ENCODE results near the gene VSX2.
"Not testable (repeated sequence)": the region's sequence is repeated elsewhere in the genome, so short reads cannot be mapped to it uniquely, and the experiment has no call there.

Gene VSX2

DNA sequence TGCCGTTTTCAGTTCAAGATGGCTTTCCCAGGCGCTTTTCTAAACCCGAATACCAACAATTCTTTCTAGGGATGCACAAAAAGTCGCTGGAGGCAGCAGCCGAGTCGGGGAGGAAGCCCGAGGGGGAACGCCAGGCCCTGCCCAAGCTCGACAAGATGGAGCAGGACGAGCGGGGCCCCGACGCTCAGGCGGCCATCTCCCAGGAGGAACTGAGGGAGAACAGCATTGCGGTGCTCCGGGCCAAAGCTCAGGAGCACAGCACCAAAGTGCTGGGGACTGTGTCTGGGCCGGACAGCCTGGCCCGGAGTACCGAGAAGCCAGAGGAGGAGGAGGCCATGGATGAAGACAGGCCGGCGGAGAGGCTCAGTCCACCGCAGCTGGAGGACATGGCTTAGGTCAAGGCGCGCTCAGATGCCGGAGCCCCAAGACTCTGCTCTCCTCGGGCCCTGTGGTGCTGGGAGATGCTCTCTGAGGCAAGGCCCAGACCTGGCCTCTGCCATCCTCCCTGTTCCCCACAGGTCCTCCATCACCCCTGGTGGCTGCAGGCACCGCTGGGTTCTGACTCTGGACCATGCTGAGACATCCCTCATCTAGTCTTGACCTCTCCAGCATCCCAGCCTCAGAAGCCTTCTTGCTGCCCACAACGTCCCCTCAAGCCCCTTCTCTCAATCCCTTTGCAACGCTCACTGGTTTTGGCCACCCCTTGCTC lies 21.4 kb downstream of the VSX2 start:
- no peak for DNase-seq

DNA sequence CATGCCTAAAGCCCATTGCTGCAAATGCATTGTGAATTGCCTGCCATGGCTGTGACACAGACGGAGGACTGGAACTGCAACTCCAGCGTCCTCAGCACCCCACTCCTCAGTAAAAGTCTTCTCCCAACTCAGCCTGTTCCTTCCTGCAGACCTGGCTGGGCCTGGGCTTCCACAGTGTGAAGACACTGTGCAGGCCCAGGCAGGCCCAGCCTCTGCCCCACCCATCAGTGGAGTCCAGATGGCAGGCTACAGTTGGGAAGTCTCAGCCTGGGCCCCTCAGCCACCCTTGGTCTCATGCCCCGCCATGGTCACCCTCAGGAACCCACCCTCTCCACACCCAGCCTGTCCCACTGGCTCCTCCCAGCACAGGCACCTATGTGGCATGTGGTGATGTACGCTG lies 22.0 kb downstream of the VSX2 start:
- no peak for DNase-seq

DNA sequence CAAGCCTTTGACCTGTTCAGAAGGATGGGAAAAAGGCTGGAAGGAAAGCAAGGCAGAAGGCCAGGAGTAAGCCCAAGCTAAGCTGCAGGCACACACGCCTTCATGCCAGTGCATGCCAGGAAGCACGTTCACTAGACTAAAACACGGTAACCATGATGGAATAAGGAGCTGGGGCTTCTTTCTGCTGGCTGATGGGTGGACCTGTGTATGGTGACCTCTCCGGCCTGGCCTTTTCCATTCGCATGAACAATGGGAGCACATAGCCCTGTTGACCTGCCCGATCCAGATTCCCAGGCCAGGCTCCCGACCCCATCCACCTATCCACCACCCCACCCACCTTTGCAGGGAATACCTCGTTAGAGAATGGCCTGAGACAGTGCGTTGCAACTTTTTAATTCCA lies 22.8 kb downstream of the VSX2 start:
- DNase-seq: no peak

DNA sequence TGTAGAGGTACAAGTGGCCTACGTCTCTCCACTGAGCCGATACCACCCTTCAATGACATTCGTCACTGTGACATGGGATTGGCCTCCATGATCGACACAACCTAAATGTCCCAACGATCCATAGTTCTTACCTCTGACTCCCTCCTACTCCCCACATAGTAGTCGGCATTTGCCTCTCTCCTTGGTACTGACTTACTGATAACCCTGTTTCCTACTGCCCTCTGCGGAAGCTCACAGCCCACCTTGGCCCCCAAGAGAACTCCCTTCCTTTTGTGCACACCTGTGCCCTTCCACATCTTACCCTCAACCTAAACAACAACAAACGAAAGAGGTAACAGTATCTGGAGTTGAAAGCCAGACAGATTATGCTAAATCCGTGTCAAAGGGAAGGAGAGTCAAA lies 23.9 kb downstream of the VSX2 start:
- DNase-seq: no peak

DNA sequence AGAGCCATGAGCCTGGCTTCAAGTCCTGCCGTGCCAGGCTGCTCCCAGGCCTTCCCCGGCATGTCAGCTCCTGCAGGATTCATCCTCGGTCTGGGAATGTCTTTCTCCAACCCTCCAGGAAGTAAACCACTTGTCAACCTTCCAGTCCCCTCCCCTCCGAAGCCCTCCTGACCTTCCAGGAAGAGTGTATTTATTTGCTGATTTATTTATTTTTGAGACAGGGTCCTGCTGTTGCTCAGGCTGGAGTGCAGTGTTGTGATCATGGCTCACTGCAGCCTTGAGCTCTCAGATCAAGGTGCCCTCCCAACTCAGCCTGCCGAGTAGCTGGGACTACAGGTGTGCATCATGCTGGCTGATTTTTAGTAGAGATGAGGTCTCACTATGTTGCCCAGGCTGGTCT lies 24.7 kb downstream of the VSX2 start:
- no peak for DNase-seq

DNA sequence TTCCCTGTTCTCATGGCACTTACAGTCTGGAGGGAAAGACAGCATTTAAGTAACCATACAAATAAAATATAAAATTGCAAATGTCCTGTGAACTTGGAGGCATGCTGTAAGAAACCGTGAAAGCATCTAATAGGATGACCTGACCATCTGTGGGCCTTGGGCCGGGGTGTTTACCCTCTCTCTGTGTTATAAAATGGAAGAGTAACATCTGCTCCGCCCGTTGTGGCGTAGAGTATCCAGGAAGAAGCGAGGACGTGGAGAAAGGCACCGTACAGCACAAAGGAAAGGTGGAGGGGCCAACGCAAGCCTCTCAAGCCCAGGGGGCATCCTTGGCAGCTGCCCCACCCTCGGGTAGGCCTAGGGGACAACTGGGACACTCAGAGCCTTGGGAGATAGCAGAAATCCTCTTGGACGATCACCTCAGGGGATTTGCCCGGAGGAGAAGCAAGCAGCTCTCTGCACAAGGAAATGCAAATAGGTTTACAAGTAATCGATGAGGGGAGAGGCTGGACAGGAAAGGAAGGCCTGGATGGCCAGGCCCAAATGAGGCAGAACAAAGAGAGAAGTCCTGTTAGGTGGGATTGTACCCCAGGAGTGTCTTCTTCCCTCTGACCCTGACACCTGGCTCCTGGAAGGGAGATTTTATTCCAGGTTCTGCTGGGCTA lies 26.2 kb downstream of the VSX2 start:
- DNase-seq: no peak

DNA sequence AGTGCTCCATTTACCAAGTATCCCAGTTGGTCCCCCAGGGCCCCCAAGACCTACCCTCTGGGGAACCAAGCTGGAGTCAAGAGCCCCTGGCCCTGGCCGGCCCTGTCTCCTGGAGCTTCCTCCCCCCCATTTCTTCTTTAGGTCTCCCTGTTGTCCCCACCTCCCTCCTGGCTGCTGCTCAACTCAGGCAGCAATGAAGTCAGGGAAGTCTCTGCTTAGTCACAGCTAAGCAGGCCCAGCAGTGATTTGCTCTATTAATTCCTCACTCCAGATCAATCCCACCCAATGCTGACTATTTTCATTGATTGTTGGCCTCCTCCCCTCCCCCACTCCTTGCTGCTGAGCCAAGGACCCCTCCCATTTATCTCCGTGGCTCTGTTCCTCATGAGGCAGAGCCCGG lies 28.3 kb downstream of the VSX2 start:
- no peak for DNase-seq

DNA sequence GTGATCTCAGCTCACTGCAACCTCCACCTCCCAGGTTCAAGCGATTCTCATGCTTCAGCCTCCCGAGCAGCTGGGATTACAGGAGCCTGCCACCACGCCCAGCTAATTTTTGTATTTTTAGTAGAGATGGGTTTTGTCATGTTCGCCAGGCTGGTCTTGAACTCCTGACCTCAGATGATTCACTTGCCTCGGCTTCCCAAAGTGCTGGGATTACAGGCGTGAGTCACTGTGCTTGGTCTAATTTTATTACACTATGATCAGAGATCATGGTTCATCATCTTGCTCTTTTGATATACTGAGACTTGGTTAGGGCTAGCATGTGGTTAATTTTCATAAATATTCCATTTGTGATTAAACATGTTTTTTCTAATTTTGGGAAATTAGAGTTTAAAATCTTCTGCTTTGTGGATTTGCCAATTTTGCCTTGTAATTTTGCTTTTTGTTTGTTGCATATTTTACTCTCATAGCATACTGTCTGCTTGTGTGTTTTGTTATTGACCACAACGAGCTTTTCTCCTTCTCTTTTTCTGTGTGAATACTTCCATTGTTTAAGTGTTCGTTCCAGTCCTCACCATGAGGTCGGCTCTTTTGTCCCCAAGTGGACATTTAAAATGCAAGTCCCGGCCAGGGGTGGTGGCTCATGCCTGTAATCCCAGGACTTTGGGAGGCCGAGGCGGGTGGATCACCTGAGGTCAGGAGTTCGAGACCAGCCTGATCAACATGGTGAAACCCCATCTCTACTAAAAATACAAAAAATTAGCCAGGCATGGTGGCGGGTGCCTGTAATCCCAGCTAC lies 31.3 kb downstream of the VSX2 start:
- DNase-seq: not testable (repeated sequence)

DNA sequence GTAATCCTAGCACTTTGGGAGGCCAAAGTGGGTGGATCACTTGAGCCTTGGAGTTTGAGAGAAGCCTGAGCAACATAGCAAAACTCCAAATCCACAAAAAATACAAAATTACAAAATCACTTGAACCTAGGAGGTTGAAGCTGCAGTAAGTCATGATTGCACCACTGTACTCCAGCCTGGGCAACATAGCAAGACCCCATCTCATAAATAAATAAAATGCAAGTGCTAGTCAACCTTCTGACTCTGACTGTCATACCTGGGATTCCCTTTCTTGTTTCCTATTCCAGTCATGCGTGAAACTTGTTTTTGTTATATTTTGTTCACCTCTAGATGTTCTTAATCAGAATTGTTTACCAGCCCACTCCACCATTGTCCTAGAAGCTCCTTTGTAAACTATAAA lies 32.1 kb downstream of the VSX2 start:
- DNase-seq: no peak

DNA sequence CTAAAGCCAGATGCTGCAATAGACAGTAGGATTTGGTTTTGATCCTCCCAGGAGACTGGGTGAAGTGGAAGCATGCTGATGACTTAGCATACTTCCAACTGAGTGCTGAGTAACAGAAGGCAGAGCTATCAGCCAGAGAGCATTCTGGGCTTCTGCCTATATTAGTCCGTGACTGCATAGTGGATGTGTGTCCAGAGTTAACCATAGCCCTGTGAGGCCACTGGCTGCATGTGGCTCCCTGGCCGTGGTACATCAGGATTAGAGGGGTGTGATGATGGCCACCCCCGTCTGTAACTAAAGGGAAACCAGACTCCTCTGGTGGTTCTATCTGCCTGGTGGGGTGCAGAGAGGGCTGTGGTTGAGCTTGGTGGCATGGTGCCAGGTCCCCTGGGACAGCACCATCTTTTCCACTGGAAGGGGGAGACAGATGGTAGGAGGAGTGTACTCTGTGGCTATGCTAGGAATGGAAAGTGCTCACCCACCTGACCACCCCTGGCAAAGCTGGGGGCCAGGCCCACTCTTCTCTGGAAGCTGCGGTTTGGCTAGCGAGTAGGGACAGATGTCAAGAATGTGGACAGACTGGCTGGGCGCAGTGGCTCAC lies 36.1 kb downstream of the VSX2 start:
- no peak for DNase-seq

DNA sequence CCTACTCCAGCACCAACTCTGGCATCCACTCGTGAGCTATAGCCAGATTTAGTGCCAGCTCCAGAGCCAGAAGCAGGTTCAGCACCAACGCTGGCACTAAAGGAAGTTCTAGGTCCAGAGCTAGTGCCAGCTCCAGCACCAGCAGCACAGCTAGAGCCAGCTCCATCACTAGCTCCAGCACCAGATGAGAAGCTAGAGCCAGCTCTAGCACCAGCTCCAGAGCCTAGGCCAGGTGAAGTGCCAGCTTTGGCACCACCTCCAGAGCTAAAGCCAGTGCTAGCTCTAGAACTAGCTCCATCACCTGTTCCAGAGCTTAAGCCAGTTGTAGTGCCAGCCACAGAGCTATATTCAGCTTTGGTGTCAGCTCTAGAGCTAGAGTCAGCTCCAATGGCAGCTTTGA lies 38.8 kb downstream of the VSX2 start:
- no peak for DNase-seq

DNA sequence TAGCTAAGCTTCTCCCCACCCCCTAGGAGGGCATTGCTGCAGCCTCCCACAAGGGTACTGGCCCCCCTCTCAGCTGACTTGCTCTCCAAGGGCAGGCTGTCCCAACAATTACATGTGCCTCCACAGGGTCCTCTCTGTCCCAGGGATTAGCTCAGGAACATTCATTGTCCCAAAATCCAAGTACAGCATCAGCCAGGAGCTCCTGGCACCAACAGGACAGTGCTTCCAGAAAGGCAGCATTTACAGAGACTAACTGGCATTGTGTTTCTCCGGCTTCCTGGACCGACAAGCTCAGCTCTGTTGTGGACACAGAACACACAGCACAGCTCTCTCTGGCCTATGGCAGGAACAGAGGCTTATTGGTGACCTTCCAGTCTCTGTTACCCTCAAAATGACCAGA lies 41.8 kb downstream of the VSX2 start:
- DNase-seq: no peak

DNA sequence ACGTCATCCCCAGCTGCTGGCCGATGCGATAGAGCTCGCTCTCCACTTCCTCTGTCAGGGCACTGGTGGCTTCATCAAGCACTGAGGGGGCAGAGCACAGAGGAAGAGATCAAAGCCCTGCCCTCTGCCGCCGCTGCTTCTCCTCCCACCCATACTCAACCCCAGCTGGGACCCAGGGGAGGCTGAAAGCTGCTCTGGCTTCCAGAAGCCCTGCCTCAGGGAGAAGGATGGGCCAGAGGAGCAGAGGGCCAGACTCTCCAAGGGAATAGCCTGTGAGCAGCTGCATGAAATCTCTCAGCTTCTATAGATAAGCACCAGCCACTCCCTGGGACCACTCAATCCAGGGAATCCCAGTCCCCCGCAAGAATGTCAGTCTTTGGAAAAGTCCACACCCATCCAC lies 47.5 kb downstream of the VSX2 start:
- no peak for DNase-seq

DNA sequence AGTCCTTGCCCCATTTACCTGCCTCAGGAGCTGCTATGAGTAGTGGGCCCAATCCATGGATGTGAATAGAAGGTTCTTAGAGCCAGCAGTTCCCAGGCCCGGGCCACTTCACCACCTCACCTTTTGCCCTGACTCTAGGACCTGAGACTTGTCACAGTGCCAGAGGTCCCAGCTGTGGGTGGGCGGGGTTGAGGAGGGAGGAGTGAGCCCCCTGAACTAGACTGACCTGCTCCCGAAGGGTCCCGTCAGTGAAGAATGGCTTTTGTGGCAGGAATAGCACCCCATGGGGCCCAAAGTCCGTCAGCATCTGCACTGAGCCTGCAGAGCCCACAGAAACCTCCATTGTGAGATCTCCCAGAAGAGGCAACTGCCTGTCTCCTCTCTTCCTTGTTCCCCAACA lies 50.6 kb downstream of the VSX2 start:
- no peak for DNase-seq

DNA sequence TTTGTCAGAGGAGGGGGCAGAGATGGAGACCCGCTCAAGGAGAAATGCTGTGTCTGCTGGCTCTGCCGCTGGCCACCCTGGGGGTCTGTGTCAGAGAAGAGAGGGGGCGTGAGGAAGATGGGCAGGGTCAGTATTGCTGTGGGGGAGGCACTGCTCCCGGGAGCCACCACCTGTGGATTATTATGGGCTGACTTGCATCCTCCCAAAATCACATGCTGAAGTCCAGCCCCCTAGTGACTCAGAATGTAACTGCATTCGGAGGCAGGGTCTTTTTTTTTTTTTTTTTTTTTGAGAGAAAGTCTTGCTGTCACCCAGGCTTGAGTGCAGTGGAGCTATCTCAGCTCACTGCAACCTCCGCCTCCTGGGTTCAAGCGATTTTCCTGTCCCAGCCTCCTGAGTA lies 51.2 kb downstream of the VSX2 start:
- peak; percentile 10 for DNase-seq

DNA sequence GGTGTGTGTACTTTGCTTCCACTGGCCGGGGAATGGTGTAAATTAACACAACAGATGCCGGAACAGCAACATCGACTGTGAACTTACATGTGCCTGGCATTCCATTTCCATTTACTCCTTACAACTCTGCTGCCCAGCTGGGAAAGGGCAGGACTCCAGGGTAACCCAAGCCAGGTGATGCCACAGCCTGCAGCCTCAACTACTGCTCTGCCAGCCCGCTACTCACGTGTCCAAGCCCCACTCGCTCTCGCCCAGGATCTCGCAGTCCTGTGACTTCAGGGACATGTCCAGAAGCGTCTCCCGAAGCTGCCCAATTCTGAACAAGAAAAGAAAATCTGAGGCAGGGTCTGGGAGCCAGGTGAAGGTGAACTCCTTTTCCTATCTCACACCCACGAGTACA lies 52.8 kb downstream of the VSX2 start:
- no peak for DNase-seq

DNA sequence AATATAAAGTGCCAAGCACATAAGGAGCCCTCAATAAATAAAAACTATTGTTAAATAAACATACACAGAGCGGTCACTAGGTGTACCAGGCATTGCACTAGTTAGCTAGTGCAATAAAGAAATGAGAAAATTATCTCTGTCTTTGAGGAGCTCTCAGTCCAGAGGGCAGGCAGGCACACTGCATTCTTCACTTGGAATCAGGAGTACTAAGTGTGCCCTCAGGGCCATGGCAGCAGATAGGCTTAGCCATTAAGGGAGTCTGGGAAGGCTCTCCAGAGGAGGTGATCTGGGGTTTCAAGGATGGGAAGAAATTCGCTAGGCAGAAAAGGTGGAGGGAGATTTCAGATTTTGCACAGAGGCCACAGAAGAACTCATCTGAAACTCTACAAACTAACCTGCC lies 54.4 kb downstream of the VSX2 start:
- no peak for DNase-seq

DNA sequence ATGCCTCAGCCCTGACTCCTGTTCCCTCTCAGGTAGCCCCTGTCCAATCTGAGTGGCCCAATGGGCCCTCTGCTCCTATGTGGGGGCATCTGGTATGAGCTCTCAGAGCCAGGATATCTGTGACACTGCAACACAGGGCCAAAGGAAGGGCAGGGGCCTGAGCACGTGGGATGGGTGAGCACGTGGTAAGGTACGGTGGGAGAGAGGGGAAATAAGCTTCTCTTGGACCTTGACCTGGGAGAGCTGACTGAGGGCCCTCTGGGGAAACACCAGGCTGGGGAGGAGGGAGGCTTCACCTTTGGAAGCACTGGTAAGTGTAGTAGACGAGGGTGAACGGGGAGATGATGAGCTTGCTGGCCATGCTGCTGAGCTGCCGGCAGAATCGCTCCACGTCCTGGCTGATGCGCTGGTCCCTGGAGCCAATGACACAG lies 56.8 kb downstream of the VSX2 start:
- no peak for DNase-seq

DNA sequence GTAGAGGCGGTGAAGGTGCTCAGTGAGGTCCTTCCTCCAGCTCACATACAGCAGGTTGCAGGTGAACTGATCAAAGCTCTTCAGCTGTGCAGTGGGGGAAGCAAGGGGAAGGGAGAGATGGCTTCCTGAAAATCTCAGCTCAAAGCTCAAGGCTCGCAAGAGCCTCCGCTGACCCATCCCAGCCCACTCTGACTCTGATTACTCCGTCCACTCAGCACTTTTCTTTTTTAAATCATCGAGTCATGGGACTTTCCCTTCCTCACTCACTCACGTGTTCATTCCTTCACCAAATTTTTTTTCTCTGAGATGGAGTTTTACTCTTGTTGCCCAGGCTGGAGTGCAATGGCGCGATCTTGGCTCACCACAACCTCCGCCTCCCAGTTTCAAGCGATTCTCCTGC lies 58.7 kb downstream of the VSX2 start:
- DNase-seq: peak; percentile 54

DNA sequence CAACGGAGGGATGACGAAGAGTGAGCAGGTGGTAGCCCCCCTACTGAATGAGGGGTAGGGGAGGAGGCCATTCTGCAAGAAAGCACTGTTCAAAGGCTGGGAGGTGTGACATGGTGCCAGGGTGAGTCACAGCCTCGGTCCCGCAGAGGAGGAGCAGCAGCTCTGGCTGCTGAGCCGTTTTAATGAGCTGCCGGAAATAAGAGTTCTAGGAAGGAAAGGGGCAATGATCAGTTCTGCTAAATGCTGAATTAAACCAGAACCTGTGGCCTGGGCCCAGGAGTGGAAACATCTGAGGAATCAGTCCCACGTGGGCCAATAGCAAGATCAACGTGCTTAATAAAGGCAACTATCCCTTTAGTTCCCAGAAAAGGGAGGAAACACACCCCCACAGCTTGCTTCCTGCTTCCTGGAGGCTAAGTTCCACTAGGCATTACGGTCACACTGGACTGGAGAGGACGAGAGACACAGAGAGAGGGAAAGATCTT lies 59.9 kb downstream of the VSX2 start:
- peak; percentile 13 for DNase-seq

DNA sequence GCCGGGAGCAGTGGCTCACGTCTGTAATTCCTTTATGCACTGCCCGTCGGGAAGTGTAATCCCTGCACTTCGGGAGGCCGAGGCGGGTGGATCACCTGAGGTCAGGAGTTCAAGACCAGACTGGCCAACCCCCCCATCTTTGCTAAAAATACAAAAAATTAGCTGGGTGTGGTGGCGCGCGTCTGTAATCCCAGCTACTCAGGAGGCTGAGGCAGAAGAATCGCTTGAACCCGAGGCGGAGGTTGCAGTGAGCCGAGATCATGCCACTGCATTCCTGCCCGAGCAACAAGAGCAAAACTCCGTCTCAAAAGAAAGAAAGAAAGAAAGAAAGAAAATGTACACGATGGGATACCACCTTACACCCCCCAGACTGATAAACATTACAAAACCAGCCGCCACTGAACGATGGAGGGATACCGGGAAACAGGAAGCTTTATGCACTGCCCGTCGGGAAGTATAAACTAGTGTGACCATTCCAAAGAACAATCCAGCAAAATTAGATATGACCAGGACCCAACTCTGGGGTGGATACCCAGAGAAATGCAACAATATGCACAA lies 62.4 kb downstream of the VSX2 start:
- DNase-seq: no peak

DNA sequence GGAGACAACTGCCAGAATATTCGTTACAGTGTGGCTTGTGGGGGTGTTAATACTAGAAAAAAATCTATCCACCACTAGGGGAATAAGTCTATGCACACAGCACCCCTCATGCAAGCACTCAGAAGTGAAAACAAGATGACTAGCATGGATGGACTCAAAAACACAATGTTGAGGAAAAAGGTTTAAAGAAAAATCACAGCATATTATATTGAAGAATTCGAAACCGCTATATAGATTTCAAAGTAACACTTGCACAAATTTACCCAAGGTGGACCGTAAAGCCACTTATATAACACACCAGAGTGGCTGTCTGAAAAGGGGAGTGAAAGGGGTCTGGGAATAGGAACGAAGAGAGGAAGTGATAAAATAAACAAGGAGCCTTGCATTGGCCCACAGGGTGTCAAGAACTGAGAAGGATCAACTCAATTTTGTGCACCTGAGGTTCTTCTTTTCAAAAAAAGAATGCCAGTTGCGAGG lies 62.9 kb downstream of the VSX2 start:
- DNase-seq: peak; percentile 58
